WTC11 (cell line): ENCODE results near the gene RPS6KA6.

Source experiments
- AFF4 ChIP-seq: sonication (generic); formaldehyde crosslinking; IDR thresholded peaks from 2 replicates; pipeline ENCODE4 v1.8.1; 2023; ENCODE audit warnings: mild to moderate bottlenecking, missing genetic modification reagents, borderline replicate concordance
- CTCF ChIP-seq: fragments of 200-600 bp; IDR thresholded peaks from 2 replicates; pipeline ENCODE4 v1.8.0; 2022; ENCODE audit warnings: antibody characterized with exemption
- E2F4 ChIP-seq: sonication (generic); formaldehyde crosslinking; IDR thresholded peaks from 2 replicates; pipeline ENCODE4 v1.8.1; 2022; ENCODE audit warnings: low read depth, mild to moderate bottlenecking, moderate library complexity, missing genetic modification reagents, borderline replicate concordance
- E2F5 ChIP-seq: sonication (generic); formaldehyde crosslinking; IDR thresholded peaks from 2 replicates; pipeline ENCODE4 v1.8.1; 2022; ENCODE audit warnings: mild to moderate bottlenecking, moderate library complexity, missing genetic modification reagents
- FOXJ3 ChIP-seq: sonication (generic); formaldehyde crosslinking; IDR thresholded peaks from 2 replicates; pipeline ENCODE4 v1.9.0; 2021; ENCODE audit warnings: missing genetic modification reagents, mild to moderate bottlenecking, borderline replicate concordance
- JAZF1 ChIP-seq: fragments of 250-450 bp; sonication (Bioruptor Pico); IDR thresholded peaks from 2 replicates; pipeline ENCODE4 v1.9.0; 2021; ENCODE audit warnings: moderate library complexity, mild to moderate bottlenecking, inconsistent platforms
- JUN ChIP-seq: sonication (generic); formaldehyde crosslinking; IDR thresholded peaks from 2 replicates; pipeline ENCODE4 v1.8.0; 2023; ENCODE audit warnings: mild to moderate bottlenecking, missing genetic modification reagents
- MAX ChIP-seq: sonication (generic); formaldehyde crosslinking; IDR thresholded peaks from 2 replicates; pipeline ENCODE4 v1.8.0; 2022; ENCODE audit warnings: mild to moderate bottlenecking, missing genetic modification reagents
- NR3C1 ChIP-seq: sonication (generic); formaldehyde crosslinking; conservative IDR thresholded peaks from 2 replicates; pipeline ENCODE4 v1.8.1; 2023; ENCODE audit warnings: low read depth, mild to moderate bottlenecking, missing genetic modification reagents
- SP1 ChIP-seq: sonication (generic); formaldehyde crosslinking; conservative IDR thresholded peaks from 2 replicates; pipeline ENCODE4 v1.8.1; 2022; ENCODE audit warnings: missing genetic modification reagents
- ZNF138 ChIP-seq: sonication (generic); formaldehyde crosslinking; conservative IDR thresholded peaks from 2 replicates; pipeline ENCODE4 v1.8.1; 2022; ENCODE audit warnings: mild to moderate bottlenecking, moderate library complexity, missing genetic modification reagents
- ZNF512 ChIP-seq: sonication (generic); formaldehyde crosslinking; IDR thresholded peaks from 2 replicates; pipeline ENCODE4 v1.8.1; 2022; ENCODE audit warnings: missing genetic modification reagents, borderline replicate concordance

GRCh38 chrX:84199688-84200087, 11.7 kb upstream of the RPS6KA6 start:
- TF ChIP-seq E2F5 (CRISPR knock-in tag) (no peak), CTCF (no peak), FOXJ3 (CRISPR knock-in tag) (no peak), JAZF1 (CRISPR knock-in tag) (no peak), JUN (CRISPR knock-in tag) (no peak), MAX (no peak), E2F4 (CRISPR knock-in tag) (no peak), ZNF138 (no peak), SP1 (CRISPR knock-in tag) (no peak), AFF4 (CRISPR knock-in tag) (no peak), ZNF512 (CRISPR knock-in tag) (no peak), NR3C1 (CRISPR knock-in tag) (no peak)
